GM20000 (cell line): ENCODE results near the gene KCNE4.

Experiments
- DNase-seq: peaks from one replicate; pipeline ENCODE4 v3.0.0; 2012; ENCODE audit warnings: low spot score
- CTCF ChIP-seq: IDR thresholded peaks from 2 replicates; pipeline ENCODE4 v1.5.1; 2012; ENCODE audit warnings: mild to moderate bottlenecking, control low read depth; ENCODE audit errors: extremely low read depth, missing control alignments

KCNE4 gene

DNA sequence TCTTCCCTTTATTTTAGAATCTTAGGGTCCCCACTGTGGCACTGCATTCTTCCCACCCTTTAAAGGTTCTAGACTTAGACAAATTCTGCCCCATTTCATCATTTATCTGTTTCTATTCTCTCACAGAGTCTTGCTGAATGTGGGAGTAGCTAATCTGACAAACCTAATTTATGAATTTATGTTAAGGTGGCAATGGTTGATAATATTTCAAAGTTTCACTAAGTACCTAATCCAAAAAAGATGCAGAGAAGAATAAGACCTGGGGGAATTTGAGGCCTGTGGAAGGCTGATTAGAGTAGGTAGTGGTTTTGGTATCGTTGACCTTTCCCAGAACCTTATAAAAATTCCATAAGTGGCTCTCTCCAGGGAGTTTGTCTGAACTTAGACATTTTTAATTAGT, 18.0 kb downstream of the KCNE4 start:
- TF ChIP-seq CTCF: no peak
- DNase-seq: no peak

DNA sequence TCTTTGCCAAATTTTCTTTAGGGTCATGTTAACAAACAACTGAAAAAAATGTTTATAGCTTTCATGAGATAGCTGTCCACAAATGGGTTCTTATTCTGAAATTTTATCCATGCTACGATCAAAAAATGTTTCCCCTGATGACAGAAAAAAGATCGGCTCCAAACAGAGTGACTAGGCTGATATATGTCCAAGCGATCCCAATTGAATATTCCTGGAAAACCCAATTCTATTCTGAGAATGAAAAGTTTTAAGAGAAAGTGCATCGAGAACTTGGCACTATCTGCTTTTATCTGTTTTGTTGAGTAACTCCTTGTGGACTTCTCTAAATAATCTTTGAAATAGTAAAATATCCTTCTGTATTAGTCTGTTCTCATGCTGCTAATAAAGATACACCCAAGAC, 19.1 kb downstream of the KCNE4 start:
- TF ChIP-seq CTCF: no peak
- DNase-seq: no peak

- no peak for DNase-seq
- no peak for TF ChIP-seq CTCF
Observed at GRCh38 chr2:223072826-223073225, 20.8 kb downstream of the KCNE4 start.

- no peak for TF ChIP-seq CTCF
Observed at GRCh38 chr2:223075301-223076270, 23.6 kb downstream of the KCNE4 start.

GRCh38 chr2:223076573-223076972, 24.6 kb downstream of the KCNE4 start:
- no peak for DNase-seq
- no peak for TF ChIP-seq CTCF

More at GRCh38 chr2:223075301-223076270, 23.6 kb downstream of the KCNE4 start:
- DNase-seq: peak; percentile 9

GRCh38 chr2:223078482-223078881, 26.5 kb downstream of the KCNE4 start:
- TF ChIP-seq CTCF: no peak
- DNase-seq: no peak

- DNase-seq: no peak
- no peak for TF ChIP-seq CTCF
Observed at GRCh38 chr2:223079378-223079777, 27.4 kb downstream of the KCNE4 start.
